GM18517 (cell line): ENCODE measurements around the gene STXBP6.
"Not testable (repeated sequence)": the region's sequence is repeated elsewhere in the genome, so short reads cannot be mapped to it uniquely, and the experiment has no call there.

ENCODE experiments used
- ATAC-seq: cut with Tn5 transposase; IDR thresholded peaks from one replicate; pipeline ENCODE4 v1.9.1; 2021; ENCODE audit warnings: mild to moderate bottlenecking, moderate library complexity; ENCODE audit not compliant: unreplicated experiment

STXBP6 gene

GRCh38 chr14:24959791-24960331 is 90.1 kb downstream of the STXBP6 start:
- peak; percentile 82 for ATAC-seq

GRCh38 chr14:24958271-24958670 is 91.7 kb downstream of the STXBP6 start:
- no peak for ATAC-seq

GRCh38 chr14:24957814-24958213 is 92.1 kb downstream of the STXBP6 start:
- ATAC-seq: no peak

GRCh38 chr14:24956104-24956503 is 93.8 kb downstream of the STXBP6 start:
- no peak for ATAC-seq

GRCh38 chr14:24954700-24955037 is 95.3 kb downstream of the STXBP6 start:
- ATAC-seq: no peak

GRCh38 chr14:24954037-24954699 is 95.8 kb downstream of the STXBP6 start:
- peak; percentile 83 for ATAC-seq

- ATAC-seq: no peak
Measured at GRCh38 chr14:24952851-24953666, 96.9 kb downstream of the STXBP6 start.

- no peak for ATAC-seq
Measured at GRCh38 chr14:24948261-24948847, 101.6 kb downstream of the STXBP6 start.

- no peak for ATAC-seq
Measured at GRCh38 chr14:24947131-24947530, 102.8 kb downstream of the STXBP6 start.

GRCh38 chr14:24944800-24945199 is 105.1 kb downstream of the STXBP6 start:
- no peak for ATAC-seq

GRCh38 chr14:24943024-24943423 is 106.9 kb downstream of the STXBP6 start:
- ATAC-seq: no peak

- peak; percentile 49 for ATAC-seq
Measured at GRCh38 chr14:24941719-24942118, 108.2 kb downstream of the STXBP6 start.

- ATAC-seq: no peak
Measured at GRCh38 chr14:24940213-24940783, 109.6 kb downstream of the STXBP6 start.

- no peak for ATAC-seq
Measured at GRCh38 chr14:24938593-24938992, 111.4 kb downstream of the STXBP6 start.

- no peak for ATAC-seq
Measured at GRCh38 chr14:24937300-24937699, 112.6 kb downstream of the STXBP6 start.

- ATAC-seq: not testable (repeated sequence)
Measured at GRCh38 chr14:24936773-24937172, 113.2 kb downstream of the STXBP6 start.

- ATAC-seq: no peak
Measured at GRCh38 chr14:24935796-24936195, 114.2 kb downstream of the STXBP6 start.

GRCh38 chr14:24928386-24928900 is 121.5 kb downstream of the STXBP6 start:
- ATAC-seq: no peak

GRCh38 chr14:24927809-24928208 is 122.1 kb downstream of the STXBP6 start:
- no peak for ATAC-seq

GRCh38 chr14:24925771-24926374 is 124.1 kb downstream of the STXBP6 start:
- ATAC-seq: no peak

GRCh38 chr14:24924544-24924943 is 125.4 kb downstream of the STXBP6 start:
- ATAC-seq: no peak
